HG03558 (cell line): ENCODE measurements around the gene RAVER2.
"Not testable (repeated sequence)": the region's sequence is repeated elsewhere in the genome, so short reads cannot be mapped to it uniquely, and the experiment has no call there.

Source experiments
- ATAC-seq: cut with Tn5 transposase; IDR thresholded peaks from one replicate; pipeline ENCODE4 v1.9.1; 2021; ENCODE audit warnings: moderate number of reproducible peaks; ENCODE audit not compliant: unreplicated experiment; ENCODE audit errors: extremely low read depth

RAVER2 gene, protein sequence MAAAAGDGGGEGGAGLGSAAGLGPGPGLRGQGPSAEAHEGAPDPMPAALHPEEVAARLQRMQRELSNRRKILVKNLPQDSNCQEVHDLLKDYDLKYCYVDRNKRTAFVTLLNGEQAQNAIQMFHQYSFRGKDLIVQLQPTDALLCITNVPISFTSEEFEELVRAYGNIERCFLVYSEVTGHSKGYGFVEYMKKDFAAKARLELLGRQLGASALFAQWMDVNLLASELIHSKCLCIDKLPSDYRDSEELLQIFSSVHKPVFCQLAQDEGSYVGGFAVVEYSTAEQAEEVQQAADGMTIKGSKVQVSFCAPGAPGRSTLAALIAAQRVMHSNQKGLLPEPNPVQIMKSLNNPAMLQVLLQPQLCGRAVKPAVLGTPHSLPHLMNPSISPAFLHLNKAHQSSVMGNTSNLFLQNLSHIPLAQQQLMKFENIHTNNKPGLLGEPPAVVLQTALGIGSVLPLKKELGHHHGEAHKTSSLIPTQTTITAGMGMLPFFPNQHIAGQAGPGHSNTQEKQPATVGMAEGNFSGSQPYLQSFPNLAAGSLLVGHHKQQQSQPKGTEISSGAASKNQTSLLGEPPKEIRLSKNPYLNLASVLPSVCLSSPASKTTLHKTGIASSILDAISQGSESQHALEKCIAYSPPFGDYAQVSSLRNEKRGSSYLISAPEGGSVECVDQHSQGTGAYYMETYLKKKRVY

DNA sequence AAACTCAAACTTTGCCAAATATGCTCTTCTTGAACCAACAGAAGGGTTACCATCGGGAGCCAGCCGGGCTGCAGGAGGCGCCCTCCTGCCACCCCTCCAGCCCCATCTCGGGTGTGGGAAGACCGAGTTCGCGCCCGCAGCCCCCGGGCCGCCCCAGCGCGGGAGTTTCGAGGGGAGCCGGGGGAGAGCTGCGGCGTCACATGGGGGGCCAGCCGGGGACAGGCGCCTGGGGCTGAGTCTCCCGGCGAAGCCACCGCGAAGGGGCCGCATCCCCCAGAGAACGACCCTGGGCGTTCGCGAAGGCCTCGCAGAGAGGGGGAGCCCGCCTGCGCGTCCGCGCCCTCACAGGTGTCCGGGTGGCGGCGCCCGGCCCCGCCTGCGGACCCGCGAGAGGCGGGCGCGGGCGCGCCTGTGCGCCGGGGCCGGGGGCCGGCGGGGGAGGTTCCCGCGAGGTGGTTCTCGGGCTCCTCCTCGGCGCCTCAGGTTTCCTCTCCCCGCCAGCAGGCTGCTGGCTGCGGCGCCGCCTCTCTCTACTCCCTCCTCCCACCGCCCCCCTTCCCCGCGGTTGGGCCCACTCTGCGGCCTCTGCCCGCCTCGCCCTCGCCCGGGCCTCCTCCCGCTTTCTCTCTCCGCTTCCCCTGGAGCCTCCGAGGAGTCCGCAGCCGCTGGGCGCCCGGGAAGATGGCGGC lies at the start of gene RAVER2:
Gene RAVER2 (plus strand): TSS at position 584 of the 689 bp plus-strand sequence. CDS start 98 bp downstream, at position 682.
- no peak for ATAC-seq

GRCh38 chr1:64696879-64697278 lies 48.0 kb upstream of the RAVER2 start:
- no peak for ATAC-seq

DNA sequence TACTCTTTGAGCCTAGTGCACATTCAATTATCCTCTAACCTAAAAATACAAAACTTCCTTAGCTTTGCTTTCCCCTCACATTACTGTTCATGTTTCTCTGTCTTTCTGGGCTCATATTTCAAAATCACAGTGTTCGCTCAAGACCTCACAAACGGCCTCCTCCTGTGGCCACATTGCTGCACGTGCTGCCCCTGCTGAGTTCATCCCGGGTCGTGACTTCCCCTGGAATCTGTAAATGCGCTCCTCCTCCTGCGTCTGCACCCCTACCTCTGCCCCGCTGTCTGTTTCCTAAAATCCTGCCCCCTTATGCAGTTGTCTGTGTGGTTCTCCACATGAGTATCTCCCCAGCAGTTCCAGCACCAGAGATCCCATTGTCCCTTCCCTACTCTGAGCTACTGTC lies 45.5 kb upstream of the RAVER2 start:
- ATAC-seq = no peak

DNA sequence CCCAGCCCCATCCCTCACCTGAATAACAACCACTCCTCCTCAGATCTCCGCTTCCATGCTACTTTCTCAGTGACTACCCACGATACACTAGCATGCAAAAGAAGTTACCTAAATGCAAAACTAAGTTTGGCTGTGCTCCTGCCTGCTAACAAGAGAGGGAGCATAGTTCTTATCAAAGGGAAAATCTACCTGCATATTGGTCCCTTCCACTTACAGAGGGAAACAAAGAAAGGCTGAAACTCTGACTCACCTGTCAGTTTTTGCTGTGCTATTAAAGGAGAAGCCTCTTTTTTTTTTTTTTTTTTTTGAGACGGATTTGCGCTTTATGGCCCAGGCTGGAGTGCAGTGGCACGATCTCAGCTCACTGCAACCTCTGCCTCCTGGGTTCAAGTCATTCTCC lies 43.8 kb upstream of the RAVER2 start:
- ATAC-seq = no peak

DNA sequence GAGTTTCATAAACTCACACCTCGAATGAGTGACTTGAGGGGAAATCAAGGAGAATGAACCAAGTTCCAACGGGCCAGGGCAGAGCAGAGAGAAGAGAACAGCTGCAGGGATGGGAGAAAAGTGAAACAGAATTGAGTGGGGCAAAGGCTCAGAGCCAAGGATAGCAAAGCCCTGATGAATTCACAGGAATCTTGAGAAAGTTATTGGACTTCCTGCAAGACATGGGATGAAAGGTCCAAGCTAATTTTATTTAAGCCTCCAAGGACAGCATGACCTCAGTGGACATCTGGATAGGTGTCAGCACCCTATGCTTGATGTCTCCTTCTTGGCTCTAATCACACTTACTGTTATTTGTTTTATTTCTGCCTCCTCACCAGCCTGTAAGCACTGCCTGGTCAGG lies 43.0 kb upstream of the RAVER2 start:
- ATAC-seq = no peak

GRCh38 chr1:64702670-64703069 lies 42.2 kb upstream of the RAVER2 start:
- ATAC-seq = not testable (repeated sequence)

DNA sequence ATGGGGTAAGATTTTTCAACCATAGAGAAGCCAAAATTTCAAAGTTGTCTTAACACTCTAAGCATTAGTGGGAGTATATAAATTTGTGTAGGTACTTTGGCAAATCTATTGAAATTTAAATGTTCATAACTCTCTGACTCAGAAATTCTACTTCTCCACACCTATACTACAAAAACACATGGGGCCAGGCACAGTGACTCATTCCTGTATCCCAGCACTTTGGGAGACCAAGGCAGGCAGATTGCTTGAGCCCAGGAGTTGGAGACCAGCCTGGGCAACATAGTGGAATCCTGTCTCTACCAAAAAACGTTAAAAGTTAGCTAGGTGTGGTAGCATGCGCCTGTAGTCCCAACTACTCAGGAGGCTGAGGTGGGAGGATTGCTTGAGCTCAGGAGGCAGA lies 41.3 kb upstream of the RAVER2 start:
- ATAC-seq = no peak

DNA sequence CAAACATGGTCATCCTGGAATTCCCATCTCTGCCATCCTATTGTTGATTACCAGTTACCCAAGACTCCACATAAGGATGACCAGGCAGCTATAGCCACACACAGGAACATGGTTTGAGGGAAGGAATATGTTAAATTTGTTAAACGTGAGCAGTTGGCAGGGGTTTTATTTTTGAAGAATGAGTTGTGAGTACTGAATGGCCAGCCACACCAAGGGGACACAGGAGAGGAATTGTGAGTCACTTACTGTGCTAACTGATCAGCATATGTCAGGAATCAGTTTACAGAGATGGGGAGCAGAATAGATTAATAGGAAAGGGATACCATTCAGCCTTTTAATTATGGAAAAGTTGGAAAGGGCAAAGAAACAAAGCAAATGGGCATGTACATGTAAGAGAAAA lies 39.3 kb upstream of the RAVER2 start:
- ATAC-seq = no peak

DNA sequence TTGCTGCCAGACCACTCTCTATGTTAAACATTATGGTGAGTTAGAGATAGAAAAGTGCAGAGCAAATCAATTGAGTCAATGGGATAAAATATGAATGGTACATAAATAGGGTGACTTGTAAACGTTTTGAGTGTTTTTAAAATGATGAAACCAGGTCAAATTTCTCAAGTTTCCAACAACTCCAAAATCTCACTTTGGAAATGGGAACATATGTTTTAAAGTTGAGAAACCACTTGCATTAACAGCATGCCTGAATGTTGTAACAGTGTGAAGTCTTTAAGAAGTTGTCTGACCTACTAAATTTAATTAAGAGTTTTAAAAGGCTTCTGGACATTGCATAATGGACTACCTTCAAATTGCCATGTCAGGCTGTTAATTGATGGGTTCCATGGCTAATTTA lies 33.6 kb upstream of the RAVER2 start:
- ATAC-seq = no peak

DNA sequence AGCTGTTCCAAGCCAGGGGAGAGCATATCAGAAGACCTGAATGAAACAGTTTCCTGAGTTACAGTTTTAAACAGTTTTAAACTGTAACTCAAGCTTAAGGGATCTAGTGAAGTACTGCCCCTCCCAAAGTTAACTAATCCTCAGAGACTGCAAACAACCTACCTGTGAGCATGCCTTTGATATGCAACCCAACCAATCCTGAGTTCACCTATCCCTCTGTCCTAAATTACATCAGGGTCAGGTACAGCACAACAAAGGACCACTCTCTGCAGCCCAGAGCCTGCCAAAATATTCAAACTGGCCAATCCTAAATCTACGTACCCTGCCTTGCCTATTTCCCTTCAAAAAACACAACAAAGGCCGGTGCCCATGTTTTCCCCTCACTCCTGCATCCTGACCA lies 32.8 kb upstream of the RAVER2 start:
- no peak for ATAC-seq

GRCh38 chr1:64715186-64715585 lies 29.7 kb upstream of the RAVER2 start:
- ATAC-seq = no peak

GRCh38 chr1:64721135-64721534 lies 23.7 kb upstream of the RAVER2 start:
- no peak for ATAC-seq

DNA sequence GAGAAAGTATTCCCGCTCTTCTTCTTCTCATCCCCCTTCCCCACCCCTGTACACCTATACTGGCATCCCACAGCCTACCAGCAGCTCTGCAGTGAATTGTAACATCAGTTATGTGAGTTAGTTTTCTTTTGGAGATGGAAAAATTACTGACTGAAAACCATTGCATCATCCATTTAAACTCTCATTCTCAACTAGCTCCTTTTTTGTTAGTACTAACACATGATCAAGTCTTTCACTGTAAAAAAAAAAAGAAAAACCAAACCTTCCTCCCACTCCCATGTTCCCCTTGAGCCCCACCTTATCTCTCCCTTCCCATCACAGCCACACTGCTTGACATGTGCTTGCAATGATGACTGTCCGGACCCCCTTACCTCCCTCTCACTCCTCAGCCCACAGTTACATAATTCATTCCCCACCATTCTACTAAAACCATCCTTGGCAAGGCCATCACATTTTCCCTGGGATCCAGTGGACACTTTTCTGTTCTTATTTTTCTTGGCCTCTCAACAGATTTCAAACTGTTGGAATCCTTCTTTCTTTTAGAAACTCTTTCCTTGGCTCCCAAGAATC lies 23.2 kb upstream of the RAVER2 start:
- no peak for ATAC-seq

DNA sequence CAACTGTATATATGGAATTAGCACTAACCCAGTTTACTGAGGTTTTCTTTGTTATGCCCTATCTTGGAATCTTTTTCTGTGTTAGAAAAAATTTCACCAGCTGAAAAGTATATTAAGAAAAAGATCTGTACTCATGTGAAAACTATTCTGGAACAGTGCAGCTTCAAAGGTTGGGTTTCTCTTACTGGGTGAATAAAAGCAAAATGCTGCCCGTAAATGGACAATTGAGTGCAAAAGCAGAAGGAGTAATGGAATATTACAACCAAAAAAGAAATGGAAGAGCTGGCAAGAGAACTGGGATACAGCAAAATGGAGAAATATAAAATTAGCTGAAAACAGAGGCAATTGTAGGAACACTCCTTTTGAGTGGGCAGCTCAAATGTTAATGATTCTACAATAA lies 17.0 kb upstream of the RAVER2 start:
- no peak for ATAC-seq

GRCh38 chr1:64733581-64734286 lies 11.1 kb upstream of the RAVER2 start:
- ATAC-seq = no peak

DNA sequence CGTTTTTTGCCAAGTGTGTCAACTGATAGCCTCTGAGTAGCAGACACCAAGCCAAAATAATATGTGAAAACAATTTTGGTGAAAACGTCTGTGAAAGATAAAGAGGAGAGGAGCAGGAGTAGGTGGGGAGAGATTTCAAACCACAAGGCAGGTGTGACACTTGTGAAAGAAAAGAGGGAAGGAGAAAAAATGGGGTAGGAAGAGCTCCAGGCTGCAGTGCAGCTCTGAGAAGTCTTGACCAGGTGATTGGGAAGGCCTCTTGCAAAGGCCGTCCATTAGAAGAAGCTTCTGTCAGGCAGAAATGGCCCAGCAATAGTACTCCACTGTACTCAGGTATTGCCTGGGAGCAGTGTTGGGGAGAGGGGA lies 10.6 kb upstream of the RAVER2 start:
- ATAC-seq = no peak

DNA sequence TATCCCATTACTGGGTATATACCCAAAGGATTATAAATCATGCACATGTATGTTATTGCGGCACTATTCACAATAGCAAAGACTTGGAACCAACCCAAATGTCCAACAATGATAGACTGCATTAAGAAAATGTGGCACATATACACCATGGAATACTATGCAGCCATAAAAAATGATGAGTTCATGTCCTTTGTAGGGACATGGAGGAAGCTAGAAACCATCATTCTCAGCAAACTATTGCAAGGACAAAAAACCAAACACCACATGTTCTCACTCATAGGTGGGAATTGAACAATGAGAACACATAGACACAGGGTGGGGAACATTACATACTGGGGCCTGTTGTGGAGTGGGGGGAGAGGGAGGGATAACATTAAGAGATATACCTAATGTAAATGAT lies 4.2 kb upstream of the RAVER2 start:
- not testable (repeated sequence) for ATAC-seq

DNA sequence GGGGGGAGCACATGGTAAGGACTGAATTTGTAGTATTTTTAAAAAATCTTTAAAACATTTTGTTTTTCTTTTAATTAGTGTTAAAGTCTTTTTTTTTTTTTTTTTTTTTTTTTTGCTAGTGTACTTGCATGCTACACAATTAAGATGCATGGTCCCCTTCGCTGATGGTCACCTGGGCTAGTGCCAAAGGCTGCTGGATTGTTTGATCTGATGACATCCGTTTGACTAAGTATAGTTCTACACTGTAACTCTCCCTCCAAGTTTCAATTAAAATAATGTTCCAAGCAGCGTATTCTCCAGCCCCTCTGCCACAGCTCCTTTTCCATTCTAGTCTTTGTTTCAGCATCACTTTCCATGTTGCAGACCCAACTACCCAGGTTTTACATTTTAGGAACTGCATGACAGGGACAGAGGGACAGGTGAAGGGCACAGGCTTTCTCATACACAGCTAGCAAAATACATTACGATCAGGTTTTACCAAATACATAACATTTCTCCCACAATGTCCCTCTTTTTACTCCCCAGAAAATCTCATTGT lies 852 bp upstream of the RAVER2 start:
- ATAC-seq = no peak

DNA sequence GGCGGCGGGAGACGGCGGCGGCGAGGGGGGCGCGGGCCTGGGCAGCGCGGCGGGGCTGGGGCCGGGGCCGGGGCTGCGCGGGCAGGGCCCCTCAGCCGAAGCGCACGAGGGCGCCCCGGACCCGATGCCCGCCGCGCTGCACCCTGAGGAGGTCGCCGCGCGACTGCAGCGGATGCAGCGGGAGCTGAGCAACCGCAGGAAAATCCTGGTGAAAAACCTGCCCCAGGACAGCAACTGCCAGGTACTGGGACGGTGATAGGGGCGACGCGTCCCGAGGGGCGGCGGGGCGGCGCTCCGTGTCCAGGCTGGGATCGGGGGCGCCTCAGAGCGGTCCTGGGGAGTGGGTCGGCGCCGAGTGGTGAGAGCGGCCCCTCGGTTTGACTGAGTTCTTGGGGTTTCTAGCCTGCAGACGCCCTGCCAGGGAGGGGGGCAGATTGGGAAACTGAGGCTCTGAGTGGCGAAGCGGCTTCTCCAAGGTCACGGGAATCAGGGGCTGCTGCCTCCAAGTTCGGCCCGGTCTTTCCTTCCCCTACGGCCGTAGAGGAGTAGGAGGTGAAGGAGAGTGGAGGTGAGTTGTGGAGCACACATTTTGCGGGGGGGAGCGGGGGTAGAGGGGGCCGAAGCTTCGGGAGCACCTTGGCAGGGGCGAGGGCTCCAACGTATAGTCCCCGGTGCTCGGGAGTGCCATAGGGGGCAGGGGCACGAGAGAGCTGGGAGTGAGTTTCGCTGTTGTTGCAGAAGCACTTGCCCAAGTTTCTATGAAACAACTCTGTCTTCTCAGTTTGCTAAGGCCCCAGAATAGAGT lies 508 bp downstream of the RAVER2 start:
- no peak for ATAC-seq
